Brain microvascular endothelial cell (primary cell): ENCODE data around the gene TREM2.

Source experiments
- DNase-seq: peaks from one replicate; pipeline ENCODE4 v3.0.0-alpha.2; 2020
- H3K27ac ChIP-seq: fragments of 250-450 bp; sonication (Bioruptor Pico); 2 replicates; pipeline ENCODE4 v1.5.1; 2020; ENCODE audit warnings: mild to moderate bottlenecking, moderate library complexity
- H3K27me3 ChIP-seq: fragments of 250-450 bp; sonication (Bioruptor Pico); replicated peaks from 2 replicates; pipeline ENCODE4 v1.5.1; 2020; ENCODE audit warnings: mild to moderate bottlenecking
- H3K36me3 ChIP-seq: fragments of 250-450 bp; sonication (Bioruptor Pico); replicated peaks from 2 replicates; pipeline ENCODE4 v1.5.1; 2020; ENCODE audit warnings: mild to moderate bottlenecking
- H3K4me3 ChIP-seq: 2 replicates; pipeline ENCODE4 v1.5.1; 2011; ENCODE audit warnings: low read depth, mild to moderate bottlenecking, control low read depth, low read length, moderate library complexity
- CTCF ChIP-seq: IDR thresholded peaks from 2 replicates; pipeline ENCODE4 v1.5.1; 2011; ENCODE audit warnings: low read depth, mild to moderate bottlenecking, moderate library complexity, low read length, control low read depth, inconsistent platforms; ENCODE audit errors: missing control alignments
- in situ Hi-C: cut with HindIII; loops from 2 replicates; pipeline ENCODE4 v1.10.0; 2017; ENCODE audit warnings: low sequenced_read_pairs, low pct_ligation_motif_present

TREM2 gene

GRCh38 chr6:41200901-41201763, 38.2 kb upstream of the TREM2 start, which contains the start of gene TREML2:
Gene TREML2, minus strand, starts transcription at chr6:41201149. Its CDS starts 141 bp downstream, at chr6:41201008.
- Histone ChIP-seq H3K27ac (no peak within 1 kb of the TSS), H3K4me3 (no peak within 1 kb of the TSS), H3K27me3 (no peaks in the 10 kb centered on the region), H3K36me3 (no peaks in the 10 kb centered on the region)
- TF ChIP-seq CTCF = no peak
- DNase-seq = no peak
- in situ Hi-C loops = no loop called here

GRCh38 chr6:41200296-41200900, 37.5 kb upstream of the TREM2 start:
- no peak for DNase-seq
- TF ChIP-seq CTCF = no peak
- no peaks in the 10 kb centered on the region for H3K36me3 ChIP-seq
- no peak overlapping the region for H3K27ac ChIP-seq
- no peaks in the 10 kb centered on the region for H3K27me3 ChIP-seq
- no peak overlapping the region for H3K4me3 ChIP-seq
- in situ Hi-C loops = no loop called here

GRCh38 chr6:41199552-41200246, 36.8 kb upstream of the TREM2 start:
- Histone ChIP-seq H3K27me3 (no peaks in the 10 kb centered on the region), H3K36me3 (no peaks in the 10 kb centered on the region), H3K4me3 (no peak overlapping the region), H3K27ac (no peak overlapping the region)
- TF ChIP-seq CTCF = no peak
- no peak for DNase-seq
- in situ Hi-C loops = no loop called here

- in situ Hi-C loops = no loop called here
- no peaks in the 10 kb centered on the region for H3K27me3 ChIP-seq
- no peak overlapping the region for H3K27ac ChIP-seq
- H3K36me3 ChIP-seq = no peaks in the 10 kb centered on the region
- no peak for DNase-seq
- no peak for TF ChIP-seq CTCF
- H3K4me3 ChIP-seq = no peak overlapping the region
Measured at GRCh38 chr6:41197234-41197633, 34.3 kb upstream of the TREM2 start.

GRCh38 chr6:41194386-41194785, 31.5 kb upstream of the TREM2 start:
- Histone ChIP-seq H3K27ac (no peak overlapping the region), H3K36me3 (no peaks in the 10 kb centered on the region), H3K27me3 (no peaks in the 10 kb centered on the region), H3K4me3 (no peak overlapping the region)
- no peak for TF ChIP-seq CTCF
- in situ Hi-C loops = no loop called here
- no peak for DNase-seq
